PC-9 (cell line): ENCODE results near the gene TRIM5.

Experiments used
- EZH2 ChIP-seq: fragments of 200-600 bp; sonication (generic); IDR thresholded peaks from 2 replicates; pipeline ENCODE4 v1.8.0; 2017; ENCODE audit warnings: antibody characterized with exemption, low read depth
- TF ChIP-seq, protein P1 (sequence below): fragments of 200-600 bp; sonication (generic); conservative IDR thresholded peaks from 2 replicates; pipeline ENCODE4 v1.6.1; 2017; ENCODE audit warnings: mixed run types, antibody characterized with exemption, mild to moderate bottlenecking, moderate library complexity

DNA sequence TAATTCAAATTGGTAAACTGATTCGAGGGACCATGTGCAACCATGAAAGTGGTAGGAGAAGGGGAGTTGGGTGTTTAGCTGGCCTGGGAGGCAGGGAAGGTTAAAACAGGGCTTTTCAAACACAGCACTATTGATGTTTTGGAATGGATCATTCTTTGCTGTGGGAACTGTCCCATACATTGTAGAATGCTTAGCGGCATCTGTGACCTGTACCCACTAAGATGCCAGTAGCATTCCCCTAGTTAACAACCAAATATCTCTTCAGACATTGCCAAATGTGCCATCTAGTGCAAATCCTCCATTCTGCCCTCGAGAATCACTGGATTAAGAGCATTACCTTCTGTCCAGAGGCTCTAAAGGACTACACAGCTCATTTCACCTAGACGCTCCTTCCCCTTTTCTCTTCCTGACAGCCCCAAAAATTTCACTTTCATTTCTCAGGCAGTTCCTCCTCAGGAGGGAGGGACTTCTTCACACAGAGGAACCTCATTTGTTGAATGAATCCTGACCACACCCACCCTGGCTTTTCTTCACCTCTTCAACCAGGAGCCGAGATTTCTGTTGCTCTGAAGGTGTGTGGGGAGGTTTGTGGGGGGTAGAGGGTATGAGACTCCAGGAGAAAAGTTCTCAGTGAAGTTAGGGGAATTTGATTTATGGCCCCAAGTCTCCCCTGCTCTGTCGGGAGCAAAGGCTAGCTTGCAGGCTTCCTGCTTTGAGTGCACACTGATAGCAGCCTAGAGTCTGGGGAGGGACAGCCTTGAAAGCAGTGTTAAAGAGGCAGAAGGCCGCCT lies 60.2 kb downstream of the TRIM5 start, which contains the start of gene TRIM34:
- TF ChIP-seq, protein P1, sequence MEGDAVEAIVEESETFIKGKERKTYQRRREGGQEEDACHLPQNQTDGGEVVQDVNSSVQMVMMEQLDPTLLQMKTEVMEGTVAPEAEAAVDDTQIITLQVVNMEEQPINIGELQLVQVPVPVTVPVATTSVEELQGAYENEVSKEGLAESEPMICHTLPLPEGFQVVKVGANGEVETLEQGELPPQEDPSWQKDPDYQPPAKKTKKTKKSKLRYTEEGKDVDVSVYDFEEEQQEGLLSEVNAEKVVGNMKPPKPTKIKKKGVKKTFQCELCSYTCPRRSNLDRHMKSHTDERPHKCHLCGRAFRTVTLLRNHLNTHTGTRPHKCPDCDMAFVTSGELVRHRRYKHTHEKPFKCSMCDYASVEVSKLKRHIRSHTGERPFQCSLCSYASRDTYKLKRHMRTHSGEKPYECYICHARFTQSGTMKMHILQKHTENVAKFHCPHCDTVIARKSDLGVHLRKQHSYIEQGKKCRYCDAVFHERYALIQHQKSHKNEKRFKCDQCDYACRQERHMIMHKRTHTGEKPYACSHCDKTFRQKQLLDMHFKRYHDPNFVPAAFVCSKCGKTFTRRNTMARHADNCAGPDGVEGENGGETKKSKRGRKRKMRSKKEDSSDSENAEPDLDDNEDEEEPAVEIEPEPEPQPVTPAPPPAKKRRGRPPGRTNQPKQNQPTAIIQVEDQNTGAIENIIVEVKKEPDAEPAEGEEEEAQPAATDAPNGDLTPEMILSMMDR: no peak
- TF ChIP-seq EZH2: no peak
